Peyer's patch (tissue), 4 donors: ENCODE results near the gene PLXNC1. TPM values are rescaled to one million over a fixed set of nuclear protein-coding genes. Genes with fewer than 3 reads are reported as not detected.
A peak's percentile ranks its signal among the peaks of the same experiment; 100 is the strongest.

ENCODE experiments used
- DNase-seq, 3 donors: peaks; one replicate each; pipeline ENCODE4 v3.0.0-alpha.2; 2017 to 2019
- H3K27ac ChIP-seq, 4 donors: fragments of 200-600 bp; sonication (generic); one replicate each; pipeline ENCODE4 v1.5.1; 2016 to 2019
- H3K27me3 ChIP-seq, 2 donors: fragments of 200-600 bp; sonication (generic); one replicate each; pipeline ENCODE4 v1.5.1; 2019
- H3K36me3 ChIP-seq, 3 donors: fragments of 200-600 bp; sonication (generic); one replicate each; pipeline ENCODE4 v1.5.1; 2016 to 2019
- H3K4me1 ChIP-seq, 4 donors: fragments of 200-600 bp; sonication (generic); one replicate each; pipeline ENCODE4 v1.5.1; 2016 to 2019
- H3K4me3 ChIP-seq, 4 donors: fragments of 200-600 bp; sonication (generic); 1 replicate in 3 of 4; 2 replicates in 1 of 4; pipeline ENCODE4 v1.5.1; 2016 to 2019; ENCODE audit warnings: mild to moderate bottlenecking in 1 of 4
- H3K9me3 ChIP-seq, 4 donors: fragments of 200-600 bp; sonication (generic); one replicate each; pipeline ENCODE4 v1.5.1; 2016 to 2019; ENCODE audit warnings: mild to moderate bottlenecking in 1 of 4
- CTCF ChIP-seq, 6 experiments: fragments of 450-650 bp in 4 of 6; fragments of 200-600 bp in 2 of 6; sonication (generic) in 1 of 6; IDR thresholded peaks; one replicate each; pipeline ENCODE4 v1.5.1; 2017 to 2019; ENCODE audit warnings: antibody characterized with exemption in 6 of 6, mild to moderate bottlenecking in 3 of 6, moderate library complexity in 1 of 6
- POLR2A ChIP-seq, 2 donors: fragments of 450-650 bp; IDR thresholded peaks; one replicate each; pipeline ENCODE4 v1.5.1; 2017; ENCODE audit warnings: antibody characterized with exemption in 2 of 2, mild to moderate bottlenecking in 2 of 2, moderate library complexity in 2 of 2
- total RNA-seq, 4 donors: library from RNA; depleted of rRNA; stranded (reverse); fragments of >200 nt; gene quantifications; one replicate each; pipeline ENCODE4 v1.1.0, GENCODE V29; 2016

The PLXNC1 gene
- total RNA-seq, 4 donors from 2014 or later = 0.88 to 21.5 (median 5.1) TPM

DNA sequence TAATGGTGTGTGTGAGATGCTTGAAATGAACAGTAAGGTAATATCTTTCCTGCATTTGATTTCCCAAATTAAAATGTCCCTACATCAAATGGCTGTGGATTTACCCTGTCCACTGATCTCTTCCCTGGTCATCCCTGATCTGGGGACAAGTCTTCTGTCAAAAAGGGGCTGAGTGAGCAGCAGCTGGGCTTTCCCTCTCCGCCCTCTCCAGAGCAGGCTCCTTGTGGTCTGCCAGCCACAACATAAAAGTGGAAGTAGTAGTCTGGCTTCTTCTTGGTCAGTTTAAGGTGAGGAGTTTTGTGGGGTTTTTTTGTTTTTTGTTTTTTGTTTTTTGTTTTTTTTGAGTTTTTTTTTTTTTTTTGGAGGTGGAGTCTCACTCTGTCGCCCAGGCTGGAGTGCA, 25.2 kb upstream of the PLXNC1 start:
- TF ChIP-seq POLR2A (IDR thresholded peaks at IDR 0.05) = no peak
- TF ChIP-seq CTCF (IDR thresholded peaks at IDR 0.05) = no peak
- H3K27me3 ChIP-seq = no peaks in the 10 kb centered on the region

DNA sequence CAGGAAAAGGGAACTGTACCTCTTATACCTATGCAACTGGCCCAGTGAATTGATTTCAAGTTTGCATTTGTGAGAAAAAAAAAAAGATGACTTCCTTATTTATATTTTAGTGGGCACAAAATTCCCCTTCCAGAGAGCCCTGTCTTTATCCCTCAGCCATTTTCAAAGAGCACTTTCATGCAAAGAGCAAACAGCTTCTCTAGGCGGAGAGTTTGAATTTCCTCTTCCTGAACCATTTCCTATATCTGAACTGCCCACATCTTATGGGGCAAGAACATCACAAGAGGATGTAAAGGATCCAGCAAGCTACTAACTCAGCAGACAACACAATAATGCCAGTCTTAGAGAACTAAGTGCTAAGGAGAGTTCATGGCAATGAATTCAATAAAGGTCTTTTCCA, 22.3 kb upstream of the PLXNC1 start:
- no peak for TF ChIP-seq POLR2A (IDR thresholded peaks at IDR 0.05)
- no peak for TF ChIP-seq CTCF (IDR thresholded peaks at IDR 0.05)
- H3K36me3 ChIP-seq = no peaks in the 10 kb centered on the region
- no peak overlapping the region for H3K27ac ChIP-seq
- H3K4me1 ChIP-seq = no peaks in the 10 kb centered on the region
- H3K4me3 ChIP-seq = no peak overlapping the region
- H3K9me3 ChIP-seq = no peaks in the 10 kb centered on the region
- DNase-seq = no peak
- no peaks in the 10 kb centered on the region for H3K27me3 ChIP-seq

More for the DNA sequence above, 25.2 kb upstream of the PLXNC1 start:
- H3K27ac ChIP-seq = peak overlapping the region in 1 of 4 donors; percentile 27
- no peak overlapping the region for H3K4me3 ChIP-seq
- H3K36me3 ChIP-seq = no peaks in the 10 kb centered on the region
- H3K4me1 ChIP-seq = no peaks in the 10 kb centered on the region
- H3K9me3 ChIP-seq = no peaks in the 10 kb centered on the region
- DNase-seq = no peak

- H3K27ac ChIP-seq = no peak overlapping the region
- TF ChIP-seq POLR2A (IDR thresholded peaks at IDR 0.05) (no peak), CTCF (IDR thresholded peaks at IDR 0.05) (no peak)
- no peaks in the 10 kb centered on the region for H3K4me1 ChIP-seq
- no peaks in the 10 kb centered on the region for H3K36me3 ChIP-seq
- no peak for DNase-seq
- H3K4me3 ChIP-seq = no peak overlapping the region
- no peaks in the 10 kb centered on the region for H3K27me3 ChIP-seq
- no peaks in the 10 kb centered on the region for H3K9me3 ChIP-seq
Measured at GRCh38 chr12:94127239-94128131, 20.9 kb upstream of the PLXNC1 start.

GRCh38 chr12:94128280-94128679, 20.1 kb upstream of the PLXNC1 start:
- Histone ChIP-seq H3K4me1 (no peaks in the 10 kb centered on the region), H3K36me3 (no peaks in the 10 kb centered on the region), H3K27me3 (no peaks in the 10 kb centered on the region), H3K9me3 (no peaks in the 10 kb centered on the region), H3K27ac (no peak overlapping the region), H3K4me3 (no peak overlapping the region)
- DNase-seq = no peak
- TF ChIP-seq POLR2A (IDR thresholded peaks at IDR 0.05) (no peak), CTCF (IDR thresholded peaks at IDR 0.05) (no peak)

DNA sequence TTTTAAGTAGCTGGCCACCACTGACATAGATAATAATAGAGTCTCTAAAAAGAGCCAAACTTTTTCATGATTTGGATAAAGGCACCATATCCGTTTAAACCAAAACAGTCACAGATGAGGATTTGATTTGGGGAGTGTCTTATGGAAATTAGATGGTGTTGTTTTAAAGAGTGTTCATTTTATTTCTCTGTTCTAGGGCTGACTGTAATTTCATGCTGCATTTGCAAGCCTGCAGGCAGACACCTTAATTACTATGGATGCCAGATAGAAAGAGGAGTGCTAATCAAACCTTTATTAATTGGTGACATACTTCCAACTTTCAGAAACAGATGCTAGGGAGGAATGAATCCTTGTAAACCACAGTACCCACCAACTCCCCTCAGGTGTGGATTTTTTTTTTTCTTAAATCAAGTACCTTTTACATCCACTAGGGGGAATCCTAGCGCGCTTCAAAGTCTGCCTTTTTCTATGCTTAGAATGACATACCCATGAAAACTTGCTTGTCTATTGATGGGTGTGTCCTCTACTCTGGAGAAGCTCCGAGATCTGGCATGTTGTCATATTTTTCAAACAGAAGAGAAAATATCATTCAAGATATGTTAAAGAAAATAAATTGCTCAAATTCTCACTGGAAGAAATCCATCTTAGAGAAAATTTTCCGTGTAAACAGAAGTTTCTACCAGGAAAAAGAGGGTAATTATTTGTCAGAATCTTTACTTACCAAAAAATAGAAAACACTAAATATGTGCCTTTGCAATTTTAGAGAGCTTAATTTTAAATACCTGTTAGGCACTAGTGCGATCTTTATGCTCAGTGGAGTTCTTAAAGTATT, 14.2 kb upstream of the PLXNC1 start:
- Histone ChIP-seq H3K36me3 (no peaks in the 10 kb centered on the region), H3K9me3 (no peaks in the 10 kb centered on the region), H3K27me3 (no peaks in the 10 kb centered on the region), H3K4me1 (no peaks in the 10 kb centered on the region), H3K27ac (no peak overlapping the region), H3K4me3 (no peak overlapping the region)
- peak in 1 of 3 donors; percentile 53 for DNase-seq
- TF ChIP-seq CTCF (IDR thresholded peaks at IDR 0.05) (peak; percentile 67 to 92 (median 78)), POLR2A (IDR thresholded peaks at IDR 0.05) (peak in 1 of 2 donors; percentile 8)
